Endodermal cell (in vitro differentiated cells): Measurements from ENCODE around the gene PLAC8L1. TPM values are rescaled to one million over a fixed set of nuclear protein-coding genes. Genes with fewer than 3 reads are reported as not detected.

ENCODE experiments used
- DNase-seq: peaks from one replicate; pipeline ENCODE4 v3.0.0-alpha.2; 2017
- H3K27ac ChIP-seq: 2 replicates; pipeline ENCODE4 v1.5.1; 2013; ENCODE audit warnings: mild to moderate bottlenecking, low read depth, low read length, moderate library complexity
- H3K27me3 ChIP-seq: 2 replicates; pipeline ENCODE4 v1.6.1; 2013; ENCODE audit warnings: mild to moderate bottlenecking, low read length, moderate library complexity; ENCODE audit not compliant: insufficient read depth, control insufficient read depth, poor library complexity, severe bottlenecking
- H3K36me3 ChIP-seq: 2 replicates; pipeline ENCODE4 v1.7.0; 2013; ENCODE audit warnings: mild to moderate bottlenecking, low read length, moderate library complexity; ENCODE audit not compliant: control insufficient read depth, insufficient read depth
- H3K4me1 ChIP-seq: one replicate; pipeline ENCODE4 v1.7.0; 2013; ENCODE audit warnings: low read length; ENCODE audit not compliant: control insufficient read depth, insufficient read depth
- H3K4me3 ChIP-seq: 2 replicates; pipeline ENCODE4 v1.5.1; 2013; ENCODE audit warnings: mild to moderate bottlenecking, low read length, moderate library complexity
- H3K9ac ChIP-seq: 2 replicates; pipeline ENCODE4 v1.6.1; 2013; ENCODE audit warnings: mild to moderate bottlenecking, low read length, moderate library complexity; ENCODE audit not compliant: poor library complexity, severe bottlenecking; ENCODE audit errors: extremely low read depth
- H3K9me3 ChIP-seq: 2 replicates; pipeline ENCODE4 v1.6.1; 2013; ENCODE audit warnings: mild to moderate bottlenecking, low read length, moderate library complexity; ENCODE audit not compliant: control insufficient read depth
- H3K27ac Mint-ChIP-seq: 2 replicates; pipeline ENCODE4 v1.8.0; 2020; ENCODE audit warnings: mixed read lengths
- H3K27me3 Mint-ChIP-seq: 2 replicates; pipeline ENCODE4 v1.8.0; 2021; ENCODE audit warnings: mild to moderate bottlenecking, mixed read lengths; ENCODE audit not compliant: insufficient read depth
- H3K36me3 Mint-ChIP-seq: 2 replicates; pipeline ENCODE4 v1.8.0; 2020; ENCODE audit warnings: low read depth, mixed read lengths
- H3K4me1 Mint-ChIP-seq: 2 replicates; pipeline ENCODE4 v1.8.0; 2020; ENCODE audit warnings: mixed read lengths
- H3K4me3 Mint-ChIP-seq: 2 replicates; pipeline ENCODE4 v1.8.0; 2020; ENCODE audit warnings: mild to moderate bottlenecking, moderate library complexity, mixed read lengths
- H3K9me3 Mint-ChIP-seq: 2 replicates; pipeline ENCODE4 v1.8.0; 2020; ENCODE audit warnings: mild to moderate bottlenecking, mixed read lengths
- WGBS, 2 experiments: methylation state at CpG; one replicate each; pipeline versions ENCODE4 v1.1.5 to v1.1.7; 2013; ENCODE audit warnings: missing lambda C conversion rate in 2 of 2, mixed read lengths in 1 of 2; ENCODE audit not compliant: insufficient coverage in 1 of 2, insufficient read length in 1 of 2; 5-methylcytosine and 5-hydroxymethylcytosine counted together
- total RNA-seq, 2 donors: library from RNA; stranded (reverse); fragmentation: NEBNext Ultra II Directional in 1 of 2; extraction: Animal tissue kit (Norgen Biotek cat#: 25700) in 1 of 2; gene quantifications; 2 replicates in 1 of 2; 3 replicates in 1 of 2; pipeline ENCODE4 v1.2.1, GENCODE V29; 2021
- TF ChIP-seq, protein P1 (sequence below): fragments of 200-600 bp; sonication (generic); conservative IDR thresholded peaks from 2 replicates; pipeline ENCODE4 v1.5.0; 2021; ENCODE audit warnings: antibody characterized with exemption, mild to moderate bottlenecking

Gene PLAC8L1
- total RNA-seq, 2 donors from 2014 or later: 1.00 to 1.5 TPM

DNA sequence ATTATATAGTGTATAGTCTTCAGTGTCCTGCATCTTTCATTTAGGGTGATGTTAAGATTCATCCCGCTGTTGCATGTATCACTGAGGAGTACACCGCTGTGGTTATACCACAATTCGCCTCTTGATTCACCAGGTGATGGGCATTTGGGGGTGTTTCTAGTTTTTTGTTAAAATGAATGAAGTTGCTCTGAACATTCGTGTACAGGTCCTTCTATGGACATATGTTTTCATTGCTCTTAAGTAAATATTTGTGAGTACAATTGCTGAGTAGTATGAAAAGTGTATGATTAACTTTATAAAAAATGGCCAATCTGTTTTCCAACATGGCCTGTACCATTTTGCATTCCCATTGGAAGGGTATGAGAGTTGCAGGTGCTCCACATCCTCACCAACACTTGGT is 61.7 kb downstream of the PLAC8L1 start:
- H3K4me3 ChIP-seq: no peak overlapping the region
- TF ChIP-seq, protein P1, sequence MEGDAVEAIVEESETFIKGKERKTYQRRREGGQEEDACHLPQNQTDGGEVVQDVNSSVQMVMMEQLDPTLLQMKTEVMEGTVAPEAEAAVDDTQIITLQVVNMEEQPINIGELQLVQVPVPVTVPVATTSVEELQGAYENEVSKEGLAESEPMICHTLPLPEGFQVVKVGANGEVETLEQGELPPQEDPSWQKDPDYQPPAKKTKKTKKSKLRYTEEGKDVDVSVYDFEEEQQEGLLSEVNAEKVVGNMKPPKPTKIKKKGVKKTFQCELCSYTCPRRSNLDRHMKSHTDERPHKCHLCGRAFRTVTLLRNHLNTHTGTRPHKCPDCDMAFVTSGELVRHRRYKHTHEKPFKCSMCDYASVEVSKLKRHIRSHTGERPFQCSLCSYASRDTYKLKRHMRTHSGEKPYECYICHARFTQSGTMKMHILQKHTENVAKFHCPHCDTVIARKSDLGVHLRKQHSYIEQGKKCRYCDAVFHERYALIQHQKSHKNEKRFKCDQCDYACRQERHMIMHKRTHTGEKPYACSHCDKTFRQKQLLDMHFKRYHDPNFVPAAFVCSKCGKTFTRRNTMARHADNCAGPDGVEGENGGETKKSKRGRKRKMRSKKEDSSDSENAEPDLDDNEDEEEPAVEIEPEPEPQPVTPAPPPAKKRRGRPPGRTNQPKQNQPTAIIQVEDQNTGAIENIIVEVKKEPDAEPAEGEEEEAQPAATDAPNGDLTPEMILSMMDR: no peak
- H3K4me1 ChIP-seq: peaks cover 6% of the 10 kb centered on the region
- H3K4me3 Mint-ChIP-seq: no peak overlapping the region
- no peaks in the 10 kb centered on the region for H3K36me3 ChIP-seq
- H3K4me1 Mint-ChIP-seq: peaks cover 14% of the 10 kb centered on the region
- no peaks in the 10 kb centered on the region for H3K36me3 Mint-ChIP-seq
- no peak overlapping the region for H3K27ac Mint-ChIP-seq
- H3K27me3 Mint-ChIP-seq: no peaks in the 10 kb centered on the region
- H3K27ac ChIP-seq: no peak overlapping the region
- H3K9me3 ChIP-seq: no peaks in the 10 kb centered on the region
- 97 to 100% methylated on average over 2 to 4 of the region's 4 CpGs for WGBS, 2 experiments
- H3K9ac ChIP-seq: no peak overlapping the region
- H3K27me3 ChIP-seq: no peaks in the 10 kb centered on the region
- no peak for DNase-seq
- H3K9me3 Mint-ChIP-seq: no peaks in the 10 kb centered on the region

DNA sequence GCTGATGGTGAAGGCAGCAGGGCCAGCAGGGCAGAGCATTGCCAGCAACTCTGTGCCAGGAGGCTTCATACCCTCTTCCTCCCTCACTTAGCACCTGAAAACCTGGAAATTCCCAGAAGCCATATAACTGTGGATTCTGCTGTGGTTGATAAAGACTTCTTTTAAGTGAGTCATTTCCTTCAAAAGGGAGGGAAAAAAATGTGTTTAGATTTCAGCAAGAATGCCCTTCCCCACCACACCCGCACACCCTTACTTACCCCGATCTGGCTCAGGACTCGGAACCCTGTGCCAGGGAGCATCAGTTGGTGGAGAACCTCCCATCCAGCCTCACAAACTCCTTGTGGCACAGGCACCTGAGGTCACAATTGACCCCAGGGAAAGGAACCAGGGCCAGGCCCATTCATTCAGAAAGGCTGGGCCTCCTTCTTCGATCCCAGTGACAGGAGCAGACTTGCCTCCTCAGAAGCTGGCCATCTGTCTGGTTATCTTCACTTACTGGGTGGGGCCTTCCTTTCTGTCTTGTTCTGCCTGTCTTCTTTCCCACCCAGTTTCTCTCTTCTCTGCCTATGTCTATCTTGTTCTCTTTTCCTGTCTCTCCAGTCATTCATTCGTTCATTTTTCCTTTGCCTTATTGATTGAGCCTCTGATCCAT is 62.6 kb downstream of the PLAC8L1 start:
- Mint-ChIP-seq H3K4me3 (no peak overlapping the region), H3K27ac (no peak overlapping the region), H3K27me3 (no peaks in the 10 kb centered on the region), H3K9me3 (no peaks in the 10 kb centered on the region), H3K36me3 (no peaks in the 10 kb centered on the region), H3K4me1 (peaks cover 14% of the 10 kb centered on the region)
- 94 to 97% methylated on average over 2 to 5 of the region's 5 CpGs for WGBS, 2 experiments
- TF ChIP-seq, protein P1: no peak
- DNase-seq: no peak
- peaks cover 6% of the 10 kb centered on the region for H3K4me1 ChIP-seq
- H3K9ac ChIP-seq: no peak overlapping the region
- no peak overlapping the region for H3K4me3 ChIP-seq
- H3K9me3 ChIP-seq: no peaks in the 10 kb centered on the region
- no peaks in the 10 kb centered on the region for H3K36me3 ChIP-seq
- H3K27me3 ChIP-seq: no peaks in the 10 kb centered on the region
- no peak overlapping the region for H3K27ac ChIP-seq

DNA sequence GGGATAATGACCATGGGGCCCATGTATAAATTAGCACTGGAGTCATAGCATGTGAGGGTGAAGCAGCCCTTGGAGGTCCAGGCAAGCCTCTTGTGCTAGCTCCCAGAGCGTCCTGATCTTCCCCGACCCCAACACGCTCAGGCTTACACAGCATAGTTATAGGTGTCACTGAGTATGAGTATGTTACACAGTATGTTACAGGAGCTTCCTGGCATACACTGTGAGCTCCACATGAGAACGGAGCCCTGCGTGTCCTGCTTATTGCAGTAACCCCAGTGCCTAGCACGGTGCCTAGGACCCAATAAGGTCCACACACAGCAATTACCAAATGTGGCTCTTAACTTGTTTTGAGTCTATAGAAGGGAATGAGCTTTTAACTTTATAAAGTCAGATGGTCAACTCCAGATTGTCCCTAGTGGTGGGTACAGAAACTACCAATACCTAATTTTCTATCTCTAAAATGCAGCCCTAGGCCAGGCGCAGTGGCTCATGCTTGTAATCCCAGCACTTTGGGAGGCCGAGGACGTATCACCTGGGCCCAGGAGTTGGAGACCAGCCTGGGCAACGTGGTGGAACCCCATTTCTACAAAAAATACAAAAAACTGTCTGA is 64.1 kb downstream of the PLAC8L1 start:
- no peak overlapping the region for H3K27ac Mint-ChIP-seq
- 79 to 81% methylated on average over 7 to 10 of the region's 10 CpGs for WGBS, 2 experiments
- Histone ChIP-seq H3K27me3 (no peaks in the 10 kb centered on the region), H3K4me1 (peaks cover 14% of the 10 kb centered on the region), H3K27ac (no peak overlapping the region), H3K4me3 (no peak overlapping the region), H3K36me3 (no peaks in the 10 kb centered on the region), H3K9ac (no peak overlapping the region), H3K9me3 (no peaks in the 10 kb centered on the region)
- no peak overlapping the region for H3K4me3 Mint-ChIP-seq
- H3K36me3 Mint-ChIP-seq: no peaks in the 10 kb centered on the region
- TF ChIP-seq, protein P1: peak; percentile 77
- H3K4me1 Mint-ChIP-seq: peaks cover 21% of the 10 kb centered on the region
- H3K27me3 Mint-ChIP-seq: peaks cover 6% of the 10 kb centered on the region
- no peak for DNase-seq
- H3K9me3 Mint-ChIP-seq: no peaks in the 10 kb centered on the region
